ENCODE measurements around the gene SNCB.

SNCB gene

DNA sequence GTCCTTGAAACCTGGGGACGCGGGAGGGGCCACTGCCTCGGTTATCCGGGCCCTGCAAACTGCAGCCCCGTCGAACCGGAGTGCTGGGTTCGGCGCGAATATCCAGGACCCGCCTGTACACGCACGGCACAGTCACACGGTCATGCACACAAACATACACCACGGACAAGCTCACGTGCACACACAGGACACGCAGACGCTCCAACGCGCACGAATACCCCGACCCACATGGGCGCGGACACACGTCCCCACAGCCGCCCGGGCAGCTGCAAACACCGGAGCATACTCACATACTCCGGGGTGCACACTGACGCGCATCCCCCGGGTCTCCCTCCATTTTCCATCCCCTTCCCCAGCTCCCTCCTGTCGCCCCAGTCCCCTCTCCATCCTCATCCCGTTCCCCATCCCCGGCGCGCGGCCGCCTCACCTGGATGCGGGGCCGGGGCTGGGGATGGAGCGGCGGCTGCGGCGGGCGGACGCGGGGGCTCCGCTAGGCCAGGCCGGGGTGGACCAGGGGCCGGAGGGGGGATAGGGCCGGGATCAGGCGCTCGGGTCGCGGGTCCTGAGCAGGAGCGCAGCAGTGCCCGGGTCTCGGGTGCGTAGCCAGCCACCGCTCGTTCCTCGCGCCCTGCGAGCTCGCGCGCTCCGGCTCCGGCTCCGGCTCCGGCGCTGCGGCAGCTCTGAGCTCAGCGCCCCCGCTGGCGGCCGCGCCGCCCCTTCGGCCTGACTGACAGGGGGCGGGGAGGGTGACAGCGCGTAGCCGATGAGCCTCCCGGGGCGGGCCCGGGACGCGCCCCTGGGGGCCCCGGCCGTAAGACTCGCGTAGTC lies at the start of gene SNCB, which contains the start of gene EIF4E1B:
SNCB (minus strand) TSS at position 682 of the 828 bp plus-strand sequence. CDS start 880 bp downstream, outside the sequence.
EIF4E1B (plus strand) TSS at position 823 of the 828 bp plus-strand sequence. CDS start 12,113 bp downstream, outside the sequence.
- peak; percentile 62 for DNase-seq

DNA sequence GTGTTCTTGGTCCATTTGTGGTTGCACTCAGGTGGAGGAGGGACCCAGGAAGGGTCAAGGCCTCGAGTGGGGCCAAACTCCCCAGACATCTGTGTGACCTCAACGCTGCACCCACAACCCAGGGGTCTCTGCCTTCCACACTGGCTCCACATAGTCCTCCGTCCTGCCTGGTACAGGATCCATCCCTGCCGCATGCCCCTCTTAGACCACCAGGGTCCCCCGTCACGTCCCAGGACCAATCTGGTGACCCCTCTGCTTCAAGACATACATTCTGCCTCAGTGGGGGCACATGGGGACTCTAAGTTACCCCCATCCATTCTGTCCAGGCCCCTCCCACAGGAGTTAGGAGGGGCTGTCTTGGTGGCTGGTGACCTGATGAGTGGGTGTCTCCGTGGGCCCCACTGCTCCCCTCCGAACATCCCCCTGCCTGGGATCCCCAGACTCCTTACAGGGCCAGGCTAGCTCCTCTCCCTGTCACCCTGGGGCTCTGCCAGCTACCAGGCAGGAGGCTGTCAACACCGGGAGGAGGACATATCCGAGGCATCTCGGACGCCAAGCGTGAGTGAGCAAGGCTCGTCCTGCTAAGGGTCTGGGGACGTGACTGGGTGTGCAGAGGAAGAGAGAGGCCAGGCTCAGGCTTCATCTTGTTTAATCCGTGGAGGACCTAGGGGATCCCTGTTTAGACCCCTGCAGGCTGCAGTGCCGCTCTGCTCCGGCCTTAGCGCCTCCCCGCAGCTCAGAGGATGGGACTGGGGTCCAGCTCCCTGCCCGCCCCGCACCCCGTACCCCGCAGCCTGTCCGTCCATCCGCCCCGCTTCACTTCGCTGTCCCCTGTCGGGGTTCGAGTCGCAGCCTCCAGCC lies 49.3 kb upstream of the SNCB start:
- DNase-seq, result no peak

DNA sequence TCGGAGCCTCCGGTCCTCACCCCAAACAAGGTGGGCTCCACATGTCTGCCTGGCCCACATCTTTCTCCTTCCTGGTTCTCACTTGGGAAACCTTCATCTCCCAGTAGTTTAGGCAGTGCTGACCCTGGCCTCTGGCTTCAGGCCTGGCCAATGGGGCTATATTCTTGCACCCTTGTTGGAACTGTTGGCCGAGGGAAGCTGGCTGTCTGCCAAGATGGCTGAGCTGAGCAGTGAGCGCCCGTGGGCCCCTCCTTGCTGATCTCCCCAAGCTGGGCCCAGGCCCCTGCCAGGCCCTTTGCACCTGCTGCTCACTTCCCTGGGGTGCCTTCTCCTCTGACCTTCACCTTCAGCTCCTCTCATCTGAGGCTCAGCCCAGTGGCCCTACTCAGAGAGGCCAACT lies 48.2 kb upstream of the SNCB start:
- DNase-seq, result no peak

DNA sequence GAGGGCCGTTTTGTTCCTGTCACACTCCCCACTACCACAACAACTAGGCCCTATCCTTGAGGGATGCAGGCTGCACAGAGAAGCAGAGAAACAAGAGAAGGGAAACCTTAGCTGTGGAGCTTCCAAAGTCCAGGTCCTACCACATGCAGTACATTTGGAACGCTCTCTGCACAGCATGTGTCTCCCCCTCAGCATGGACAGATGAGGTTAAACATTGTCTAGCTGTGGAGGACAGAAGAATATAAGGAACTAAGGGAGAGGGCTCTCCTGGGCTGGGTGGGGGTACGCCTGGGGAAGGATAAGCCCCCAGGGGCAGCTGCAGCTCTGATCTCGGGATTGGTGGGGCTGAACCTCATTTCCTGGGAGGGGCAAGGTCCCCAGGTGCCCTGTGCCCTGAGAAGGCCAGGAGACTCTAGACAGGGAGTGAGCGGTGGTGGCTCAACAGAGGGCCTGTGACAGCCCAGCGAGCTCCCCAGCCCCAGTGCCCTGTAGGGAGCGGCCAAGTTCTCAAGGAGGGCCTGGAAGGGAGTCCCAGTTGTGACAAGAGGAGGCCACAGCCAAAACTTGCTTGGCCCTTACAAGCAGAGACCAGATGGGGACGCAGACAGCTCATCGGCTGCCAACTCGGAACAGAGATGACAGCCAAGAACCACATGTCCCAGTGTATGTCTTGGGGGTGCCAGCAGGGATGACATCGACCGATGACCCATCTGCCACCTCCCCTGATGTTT lies 47.0 kb upstream of the SNCB start:
- no peak for DNase-seq

DNA sequence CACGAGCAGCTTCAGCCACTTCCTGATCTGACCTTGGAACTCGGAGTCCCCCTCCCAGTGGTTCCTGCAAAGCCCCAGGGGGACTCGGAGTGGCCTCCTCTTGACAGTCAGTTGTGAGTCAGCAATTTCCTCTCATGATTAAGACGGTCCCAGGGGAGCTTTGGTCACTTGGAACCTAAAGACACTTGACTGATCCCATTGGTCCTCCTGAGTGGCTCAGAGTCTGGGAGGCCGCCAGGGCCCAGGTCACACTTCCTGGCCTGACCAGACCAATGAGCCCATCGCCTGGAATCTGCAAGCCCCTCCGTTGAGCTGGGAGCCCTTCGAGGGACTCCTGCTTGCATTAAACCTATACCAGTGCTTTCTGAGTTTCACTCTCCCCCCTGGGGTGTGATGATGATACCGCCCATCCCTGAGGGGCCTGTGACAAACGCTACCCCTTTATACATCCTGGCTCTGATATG lies 46.1 kb upstream of the SNCB start:
- no peak for DNase-seq

DNA sequence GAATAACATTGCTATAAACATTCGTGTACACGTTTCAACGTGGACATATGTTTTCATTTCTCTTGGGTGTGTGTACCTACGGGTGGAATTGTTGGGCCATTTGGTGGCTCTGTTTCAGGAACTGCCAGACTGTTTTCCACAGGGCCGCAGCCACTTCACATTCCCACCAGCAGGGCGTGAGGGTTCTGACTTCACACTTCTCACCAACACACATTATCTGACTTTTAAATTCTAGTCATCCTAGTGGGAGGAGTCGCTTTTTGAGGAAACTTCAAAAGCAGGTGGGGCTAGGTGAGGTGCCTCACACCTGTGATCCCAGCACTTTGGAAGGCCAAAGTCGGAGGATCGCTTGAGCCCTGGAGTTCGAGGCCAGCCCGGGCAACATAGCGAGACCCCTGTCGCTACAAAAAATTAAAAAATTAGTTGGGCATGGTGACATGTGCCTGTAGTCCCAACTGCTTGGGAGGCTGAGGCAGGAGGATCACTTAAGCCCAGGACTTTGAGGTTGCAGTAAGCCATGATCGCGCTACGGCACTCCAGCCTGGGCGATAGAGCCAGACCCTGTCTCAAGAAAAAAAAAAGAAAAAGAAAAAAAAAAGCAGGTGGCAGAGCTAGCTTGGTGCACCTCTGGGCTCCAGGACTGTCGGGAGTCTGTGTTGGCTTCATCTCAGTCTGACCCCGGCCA lies 45.5 kb upstream of the SNCB start:
- no peak for DNase-seq

DNA sequence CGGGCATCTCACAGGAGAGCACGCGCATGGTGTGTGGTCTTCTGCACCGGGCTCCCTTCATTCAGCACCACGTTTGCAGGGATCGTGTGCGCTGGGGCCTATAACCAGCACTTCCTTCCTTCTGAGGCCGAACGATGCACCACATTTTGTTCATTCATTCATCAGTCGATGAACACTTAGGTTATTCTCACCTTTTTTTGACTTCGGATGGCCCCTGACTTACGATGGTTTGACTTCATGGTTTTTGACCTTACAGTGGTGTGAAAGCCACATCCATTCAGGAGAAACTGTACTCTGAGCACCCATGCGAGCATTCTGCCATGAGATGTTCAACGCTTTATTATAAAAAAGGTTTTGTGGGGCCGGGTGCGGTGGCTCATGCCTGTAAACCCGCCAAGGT lies 44.5 kb upstream of the SNCB start:
- no peak for DNase-seq

DNA sequence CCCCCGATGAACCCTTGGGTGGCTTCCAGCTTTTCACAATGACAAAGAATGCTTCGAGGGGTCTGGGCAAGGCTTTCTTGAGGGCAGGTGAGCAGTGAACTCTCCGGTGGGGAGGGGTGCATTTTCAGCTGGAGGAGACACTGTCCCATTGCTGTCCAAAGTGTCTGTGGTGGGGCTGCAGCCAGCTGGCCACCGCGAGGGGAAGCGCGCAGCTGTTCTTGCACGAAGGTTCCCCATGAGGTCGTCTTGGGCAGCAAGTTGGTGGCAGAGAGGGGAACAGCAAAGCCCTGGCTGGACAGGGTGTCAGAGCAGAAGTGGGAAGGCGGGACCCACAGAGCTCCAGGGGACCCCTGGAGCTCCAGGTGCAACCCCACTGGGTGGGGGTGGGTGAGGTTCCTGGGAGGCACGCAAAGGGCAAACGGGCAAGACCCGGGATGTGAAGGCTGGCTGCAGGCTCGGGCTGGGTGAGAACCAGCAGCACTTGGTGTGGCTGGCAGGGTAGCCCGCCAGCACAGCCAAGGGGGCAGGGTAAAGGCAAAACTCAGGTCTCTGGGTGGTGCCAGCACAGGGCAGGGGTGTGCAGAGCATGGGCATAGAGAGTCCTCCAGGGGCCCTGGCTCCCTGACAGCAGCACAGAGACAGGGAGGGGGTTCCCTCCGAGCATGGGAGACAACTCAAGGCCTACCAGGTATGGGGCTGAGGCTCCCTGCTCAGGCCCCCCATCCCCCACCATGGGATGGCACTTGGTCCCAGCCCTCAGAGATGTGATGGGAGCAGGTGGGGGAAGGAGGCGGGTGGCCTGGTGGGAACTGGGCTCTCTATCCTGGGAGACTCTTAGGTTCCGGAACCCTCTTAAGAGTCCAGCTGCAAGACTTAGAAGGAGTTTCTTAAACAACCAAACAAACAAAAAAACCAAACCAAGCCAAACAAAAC lies 43.6 kb upstream of the SNCB start:
- DNase-seq, result no peak

DNA sequence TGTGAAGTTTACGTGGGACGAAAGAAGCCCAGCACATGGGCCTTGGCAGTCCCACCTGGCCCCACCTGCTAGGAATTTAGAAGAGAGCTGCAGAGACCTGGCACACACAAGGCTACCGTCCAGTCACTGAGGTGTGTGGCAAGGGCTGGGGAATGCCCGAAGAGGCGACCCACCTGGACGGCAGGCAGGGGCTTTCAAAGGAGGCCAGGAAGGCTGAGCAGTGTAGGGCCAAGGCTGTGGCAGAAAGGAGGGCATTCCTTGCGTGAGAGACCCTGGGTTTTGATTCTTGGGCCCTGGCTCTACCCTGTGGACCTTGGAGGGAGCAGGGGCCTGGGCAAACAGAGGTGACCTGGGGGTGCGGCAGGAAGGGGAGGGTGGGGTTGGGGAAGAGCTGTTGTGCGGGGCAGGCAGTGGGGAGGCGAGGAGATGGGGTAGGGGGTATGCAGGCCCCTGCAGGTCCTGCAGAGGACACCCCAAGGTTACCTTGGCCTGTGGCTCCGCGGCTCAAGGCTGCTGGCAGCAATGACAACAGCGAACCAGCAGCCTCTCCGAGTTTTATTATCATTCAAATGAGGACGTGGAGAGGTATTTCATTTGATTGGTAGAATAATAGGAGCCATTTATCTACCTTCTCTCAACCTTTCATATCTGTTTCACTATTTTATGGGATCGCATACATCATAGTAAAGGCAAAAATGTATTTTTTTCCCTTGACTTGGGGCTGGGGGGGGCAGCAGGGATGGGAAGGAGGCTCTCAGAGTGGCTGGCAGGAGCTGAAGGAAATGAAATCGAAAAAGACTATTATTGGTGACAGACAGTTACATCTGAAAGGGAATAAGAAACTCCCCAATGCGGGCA lies 41.8 kb upstream of the SNCB start:
- DNase-seq, result no peak

DNA sequence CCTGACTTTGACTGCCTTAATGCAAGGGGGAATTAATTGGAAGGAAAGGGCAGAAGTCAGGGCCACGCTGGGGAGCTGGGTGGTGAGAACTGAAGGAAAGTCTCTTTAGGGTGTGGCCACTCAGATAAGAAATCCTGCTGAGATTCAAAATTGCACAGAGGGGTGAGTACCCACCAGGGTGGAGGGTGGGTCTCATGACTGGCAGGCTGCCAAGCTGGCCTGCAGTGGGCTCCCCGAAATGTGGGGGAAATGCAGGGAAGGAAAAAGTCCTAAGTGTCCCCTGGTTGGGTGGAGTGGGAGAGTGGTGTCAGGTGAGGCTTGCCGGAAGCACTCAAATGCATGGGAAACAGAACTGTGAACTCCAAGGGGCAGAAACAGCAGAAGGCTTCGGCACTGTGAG lies 41.1 kb upstream of the SNCB start:
- no peak for DNase-seq

DNA sequence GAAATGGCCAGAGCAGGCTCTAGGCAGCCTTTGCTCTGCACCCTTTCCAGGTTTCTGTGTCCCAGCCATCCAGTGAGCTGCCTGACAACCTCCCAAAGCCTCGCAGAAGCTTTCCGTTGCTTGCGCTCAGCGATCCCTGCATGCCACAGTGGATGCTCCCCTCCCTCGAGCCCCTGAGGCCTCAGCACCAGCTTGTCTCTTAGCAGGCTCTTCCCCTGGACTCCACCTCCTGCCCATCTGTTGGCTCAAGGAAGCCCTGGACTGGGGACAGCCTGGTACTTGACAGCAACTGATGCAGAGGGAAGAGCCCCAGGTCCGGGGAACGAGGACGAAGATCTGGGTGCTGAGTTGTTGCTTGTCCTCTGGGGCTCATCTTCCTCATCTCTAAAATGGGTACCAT lies 40.1 kb upstream of the SNCB start:
- no peak for DNase-seq

DNA sequence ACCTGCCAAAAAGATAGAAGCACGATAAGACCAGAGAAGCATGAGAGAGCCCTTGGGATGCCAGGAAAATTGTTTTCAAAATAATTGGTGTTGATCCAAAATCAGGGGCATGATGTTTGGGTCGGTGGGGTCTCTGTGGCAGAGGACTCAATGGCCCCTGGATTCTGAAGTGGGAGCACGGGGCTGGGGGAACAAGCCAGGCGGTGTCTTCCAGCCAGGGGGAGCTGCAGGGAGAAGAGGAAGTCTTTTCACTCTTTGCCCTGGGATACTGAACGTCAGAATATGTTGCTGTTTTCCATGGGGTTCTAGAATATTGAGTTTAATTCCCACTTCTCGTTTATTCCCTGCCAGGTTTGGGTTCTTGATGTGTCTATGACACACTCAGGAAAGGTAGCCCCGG lies 37.3 kb upstream of the SNCB start:
- DNase-seq, result no peak

DNA sequence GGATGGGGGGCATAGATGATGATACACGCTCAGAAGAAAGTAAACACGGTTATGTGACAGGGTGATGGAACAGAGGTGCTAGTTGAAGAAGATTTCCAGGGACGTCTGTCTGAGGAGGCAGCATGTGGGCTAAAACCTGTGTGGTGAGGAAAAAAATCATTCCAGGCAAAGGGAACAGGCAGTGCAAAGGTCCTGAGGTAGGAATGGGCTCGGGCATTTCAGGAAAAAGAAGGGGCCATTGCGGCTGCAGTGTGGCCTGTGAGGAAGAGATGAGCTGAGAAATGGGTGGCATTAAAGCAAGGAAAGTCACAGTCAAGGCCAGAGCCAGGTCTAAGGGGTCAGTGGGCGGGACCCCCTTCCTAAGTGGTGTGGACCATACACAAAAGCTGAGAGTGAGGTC lies 35.2 kb upstream of the SNCB start:
- DNase-seq, result no peak

DNA sequence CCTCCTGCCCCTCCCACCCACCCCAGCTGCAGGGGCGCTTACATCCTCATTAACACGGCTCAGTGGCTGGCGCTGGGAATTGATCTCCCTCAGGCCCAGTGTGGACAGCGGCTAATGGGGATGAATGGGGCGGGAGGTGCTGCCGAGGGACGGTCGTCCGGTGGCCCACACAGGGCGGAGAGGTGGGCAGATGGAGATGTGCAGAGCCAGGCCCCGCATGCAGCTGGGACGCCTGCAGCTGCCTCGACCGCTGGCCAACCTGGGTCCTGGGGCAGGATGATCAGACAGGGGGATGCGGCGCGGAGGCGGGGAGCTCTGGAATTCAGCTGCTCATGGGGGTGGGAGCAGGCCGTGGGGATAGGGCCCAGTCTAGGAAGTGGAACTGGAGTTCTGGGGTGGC lies 34.6 kb upstream of the SNCB start:
- no peak for DNase-seq

DNA sequence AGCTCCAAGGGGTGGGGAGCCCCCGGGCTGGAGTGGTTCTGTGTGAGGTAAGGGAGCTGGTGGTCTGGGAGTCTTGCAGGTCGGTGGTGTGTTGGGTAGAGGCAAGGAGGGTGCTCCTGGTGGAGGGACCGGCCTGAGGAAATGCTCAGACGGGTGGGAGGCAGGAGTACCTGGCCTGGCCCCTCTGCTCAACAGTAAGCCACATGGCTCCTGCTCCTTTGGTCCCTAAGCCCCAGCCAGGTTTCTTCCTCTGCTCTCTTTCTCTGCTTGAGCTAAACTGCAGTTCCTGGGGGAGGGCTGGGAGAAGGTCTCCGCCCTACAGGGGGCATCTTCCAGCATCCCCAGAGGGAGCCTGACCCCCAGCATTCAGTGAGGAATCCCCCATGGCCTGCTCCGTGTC lies 34.1 kb upstream of the SNCB start:
- no peak for DNase-seq

DNA sequence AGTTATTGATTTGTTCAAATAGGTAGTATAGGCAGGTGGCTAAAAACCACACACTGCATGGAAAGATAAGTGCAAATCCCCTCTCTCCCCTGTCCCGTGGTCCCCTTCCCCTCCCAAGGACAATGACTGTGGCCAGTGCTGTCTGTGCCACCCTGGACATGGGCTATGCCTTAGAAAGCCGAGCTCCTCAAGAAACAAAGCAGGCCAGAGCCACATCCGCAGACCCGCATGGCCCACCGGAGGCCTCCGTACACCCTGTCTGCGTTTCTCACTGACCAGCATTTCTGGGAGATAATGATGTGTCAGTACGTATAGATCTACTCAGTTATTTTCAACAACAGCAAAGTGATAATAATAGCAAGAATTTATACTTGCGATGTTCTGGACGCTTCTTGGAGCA lies 33.2 kb upstream of the SNCB start:
- no peak for DNase-seq

DNA sequence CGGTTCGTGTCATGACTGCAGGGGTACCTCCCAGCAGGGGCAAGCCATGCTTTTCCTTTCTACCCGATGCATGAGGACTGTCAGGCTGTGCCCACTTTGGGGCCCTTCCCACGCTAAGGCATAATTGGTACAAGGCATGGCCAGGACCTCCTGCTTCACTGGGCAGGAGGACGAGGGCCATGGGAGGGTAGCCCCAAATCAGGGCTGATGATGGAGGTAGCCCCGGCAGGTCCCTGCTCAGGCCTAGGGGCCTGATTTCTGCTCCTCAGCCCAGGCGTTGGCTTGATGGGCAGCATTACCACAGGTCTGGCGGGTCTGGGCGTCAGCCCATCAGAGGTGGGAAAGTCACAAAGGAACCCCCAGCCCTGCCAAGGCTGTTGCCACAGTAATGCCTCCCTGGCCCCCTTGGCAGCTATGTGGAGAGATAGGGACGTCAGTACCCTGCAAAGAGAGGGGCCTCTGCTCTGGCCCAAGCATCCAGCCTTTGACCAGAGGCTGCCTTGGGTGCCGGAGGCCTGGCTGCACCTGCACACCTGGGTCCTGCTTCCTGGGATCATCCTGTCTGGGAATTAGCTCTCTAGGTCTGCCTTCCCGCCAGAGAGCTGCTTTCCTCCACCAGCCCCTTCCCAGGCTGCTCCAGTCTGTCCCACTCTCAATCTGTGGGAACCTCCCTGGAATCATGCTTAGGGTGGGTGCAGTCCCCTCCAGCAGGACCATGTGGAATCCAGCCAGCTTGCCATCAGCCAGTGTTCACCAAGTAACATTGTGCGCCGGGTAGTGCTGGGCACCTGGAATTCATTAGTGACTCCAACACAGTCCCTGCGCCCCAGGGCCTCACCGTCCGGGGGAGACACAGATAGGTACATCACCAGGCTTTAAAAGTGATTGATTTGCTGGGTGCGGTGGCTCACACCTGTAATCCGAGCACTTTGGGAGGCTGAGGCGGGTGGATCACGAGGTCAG lies 32.3 kb upstream of the SNCB start:
- no peak for DNase-seq

DNA sequence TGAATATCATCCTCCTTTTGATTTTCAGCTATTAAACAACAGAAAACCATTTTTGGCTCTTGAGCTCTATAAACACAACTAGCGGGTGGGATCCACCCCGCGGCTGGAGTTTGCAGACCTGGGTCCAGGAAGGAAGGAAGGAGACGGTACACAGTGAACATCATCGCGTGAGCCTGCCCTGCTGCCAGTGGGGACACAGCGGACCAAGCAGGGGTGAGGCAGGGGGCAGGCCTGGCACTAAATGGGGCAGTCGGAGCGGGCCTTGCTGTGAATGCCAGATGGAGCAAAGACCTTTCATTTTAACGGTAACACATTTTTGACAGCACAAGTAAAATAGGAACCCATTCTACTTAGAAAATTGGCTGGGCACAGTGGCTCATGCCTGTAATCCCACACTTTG lies 31.3 kb upstream of the SNCB start:
- DNase-seq, result no peak

All from activated CD4-positive, alpha-beta T cell treated with anti-CD3 and anti-CD28 coated beads, Interleukin-2, Interleukin-6, amounts not matched to agents 100 ng/mL and 50 ng/mL, durations not matched to agents 16 hours and 8 hours (primary cell).